ENCODE data around the gene GPR141.

Gene GPR141

DNA sequence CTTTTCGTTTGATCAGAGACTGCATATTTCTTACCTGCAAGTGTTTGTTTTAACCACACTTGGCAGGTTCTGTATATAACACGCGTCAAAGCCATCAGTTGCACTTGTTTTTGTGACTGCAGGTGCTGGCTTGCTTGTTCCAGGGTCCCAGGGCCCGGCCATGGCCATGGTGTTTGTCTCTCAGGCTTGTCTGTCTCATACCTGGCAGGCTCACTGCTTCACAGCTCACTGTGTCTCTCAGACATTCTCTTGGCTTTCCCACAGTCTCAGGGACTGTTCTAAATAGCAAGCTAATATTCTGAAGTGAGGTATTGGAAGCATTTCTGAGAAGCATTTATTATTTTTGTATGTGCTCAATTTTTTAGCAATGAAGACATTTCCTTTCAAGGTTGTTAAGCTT lies 46.9 kb downstream of the GPR141 start:
- DNase-seq (ENCODE audit: extremely low read depth in 1 of 2, low read depth in 1 of 2): no peak

DNA sequence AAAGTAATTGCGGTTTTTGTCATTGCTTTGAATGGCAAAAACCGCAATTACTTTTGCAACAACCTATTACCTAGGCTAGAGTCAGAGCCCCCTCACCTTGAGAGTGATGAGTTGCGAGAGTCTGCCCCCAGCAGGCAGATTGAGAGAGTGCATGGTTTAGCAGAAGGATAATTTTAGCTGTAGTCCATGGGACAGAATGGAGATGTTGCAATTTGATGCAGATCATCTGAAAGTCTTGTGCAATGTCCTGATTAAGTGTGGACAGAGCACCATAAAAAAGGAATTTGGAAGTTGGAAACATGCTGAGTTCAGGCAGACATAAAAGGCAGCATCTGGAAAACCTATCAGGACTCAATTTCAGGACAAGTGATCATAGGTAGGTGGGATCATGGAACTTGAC lies 48.7 kb downstream of the GPR141 start:
- no peak for DNase-seq (ENCODE audit: extremely low read depth in 1 of 2, low read depth in 1 of 2)

DNA sequence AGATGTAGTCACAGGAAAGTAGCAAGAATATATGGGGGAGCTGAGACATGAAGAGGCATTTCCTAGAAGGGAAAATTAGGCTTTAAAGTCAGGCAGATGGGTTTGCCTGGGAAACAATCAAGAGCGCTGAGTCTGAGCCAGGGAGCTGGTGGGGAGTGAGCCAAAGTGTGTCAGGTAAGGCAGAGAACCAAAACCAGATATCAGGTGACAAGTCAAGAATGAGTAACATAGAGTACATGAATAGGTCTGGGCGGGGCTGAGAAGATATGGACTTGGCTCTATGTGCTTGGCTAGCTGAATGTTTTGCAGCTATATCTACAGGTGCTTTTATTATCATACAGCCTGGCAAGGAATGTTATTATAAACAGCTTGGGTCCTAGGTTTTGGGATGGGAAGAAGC lies 49.3 kb downstream of the GPR141 start:
- DNase-seq (ENCODE audit: extremely low read depth in 1 of 2, low read depth in 1 of 2): no peak

DNA sequence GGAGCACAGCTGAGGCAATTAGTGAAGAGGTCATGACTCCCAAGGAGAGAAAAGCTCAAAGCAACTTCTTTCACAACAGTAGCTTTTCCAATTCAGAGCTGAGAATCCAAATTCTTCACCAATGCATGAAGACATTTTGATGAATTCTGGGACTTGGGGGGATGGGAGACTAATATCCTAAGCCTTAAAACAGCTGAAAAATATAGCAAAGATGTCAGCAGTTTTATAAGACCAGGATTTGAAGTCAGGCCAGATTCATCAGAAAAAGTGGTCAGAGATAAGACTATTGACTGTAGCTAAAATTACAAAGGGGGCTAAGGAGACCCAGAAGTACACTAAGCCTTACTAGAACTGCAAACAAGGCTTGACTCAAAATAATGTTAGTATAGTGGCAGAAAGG lies 51.6 kb downstream of the GPR141 start:
- DNase-seq (ENCODE audit: extremely low read depth in 1 of 2, low read depth in 1 of 2): no peak

DNA sequence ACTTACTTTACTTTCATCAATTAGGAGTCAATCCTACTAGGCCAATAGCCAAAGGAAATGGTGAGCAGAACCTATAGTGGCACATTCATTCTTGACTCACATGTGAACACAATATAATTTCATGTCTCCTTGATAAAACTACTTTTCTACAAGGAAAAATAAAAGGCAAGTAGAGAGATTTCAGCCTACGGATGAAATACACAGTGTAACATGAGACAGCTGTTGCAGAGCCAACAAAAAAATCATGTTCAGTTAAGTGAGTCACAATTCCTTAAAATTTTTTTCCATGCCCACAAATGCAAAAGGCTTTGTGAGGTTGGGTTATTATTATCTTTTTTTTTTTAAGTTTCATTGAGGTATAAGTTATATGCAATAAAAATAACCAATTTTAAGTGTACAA lies 54.8 kb downstream of the GPR141 start:
- no peak for DNase-seq (ENCODE audit: extremely low read depth in 1 of 2, low read depth in 1 of 2)

DNA sequence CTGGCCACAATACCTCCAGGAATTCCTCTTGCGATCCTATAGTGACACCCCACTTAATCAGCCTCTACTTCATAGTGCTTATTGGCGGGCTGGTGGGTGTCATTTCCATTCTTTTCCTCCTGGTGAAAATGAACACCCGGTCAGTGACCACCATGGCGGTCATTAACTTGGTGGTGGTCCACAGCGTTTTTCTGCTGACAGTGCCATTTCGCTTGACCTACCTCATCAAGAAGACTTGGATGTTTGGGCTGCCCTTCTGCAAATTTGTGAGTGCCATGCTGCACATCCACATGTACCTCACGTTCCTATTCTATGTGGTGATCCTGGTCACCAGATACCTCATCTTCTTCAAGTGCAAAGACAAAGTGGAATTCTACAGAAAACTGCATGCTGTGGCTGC lies 56.8 kb downstream of the GPR141 start:
- DNase-seq (ENCODE audit: extremely low read depth in 1 of 2, low read depth in 1 of 2): no peak

DNA sequence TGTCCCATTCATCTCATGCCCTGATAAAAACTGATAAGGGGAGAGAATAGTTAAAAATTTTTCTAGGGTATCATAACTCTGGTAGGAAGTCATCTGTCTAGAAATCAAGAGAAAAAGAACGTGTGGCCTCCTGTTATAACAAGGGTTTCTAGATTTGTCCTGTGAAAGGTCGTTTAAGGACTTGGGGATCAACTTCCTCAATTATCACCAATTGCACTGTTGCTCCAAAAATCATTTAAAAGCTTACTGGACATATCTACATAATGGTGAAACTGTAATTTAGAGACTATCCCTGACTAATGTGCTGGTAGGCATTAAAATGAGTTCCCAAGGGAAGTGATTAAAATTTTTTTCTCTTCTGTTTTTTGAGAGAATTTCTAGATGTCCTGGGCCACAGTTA lies 58.2 kb downstream of the GPR141 start:
- no peak for DNase-seq (ENCODE audit: extremely low read depth in 1 of 2, low read depth in 1 of 2)

DNA sequence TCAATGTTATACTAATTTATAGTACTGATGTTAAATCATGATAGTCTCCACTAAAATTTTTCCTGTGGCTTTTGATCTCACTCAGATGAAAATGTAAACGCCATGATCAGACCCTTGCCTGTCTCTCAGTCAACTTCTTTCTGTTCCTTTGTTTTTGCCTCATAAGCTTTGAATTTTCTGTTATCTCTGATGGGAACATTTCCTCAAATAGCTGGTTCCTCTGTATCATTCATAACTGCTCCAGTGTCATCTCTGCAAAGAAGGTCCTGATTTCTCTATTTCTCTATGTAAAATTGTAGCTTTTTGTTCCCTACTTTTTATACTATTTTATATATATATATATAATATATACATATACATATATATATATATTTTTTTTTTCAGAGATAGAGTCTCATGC lies 67.5 kb downstream of the GPR141 start:
- DNase-seq (ENCODE audit: extremely low read depth in 1 of 2, low read depth in 1 of 2): no peak

DNA sequence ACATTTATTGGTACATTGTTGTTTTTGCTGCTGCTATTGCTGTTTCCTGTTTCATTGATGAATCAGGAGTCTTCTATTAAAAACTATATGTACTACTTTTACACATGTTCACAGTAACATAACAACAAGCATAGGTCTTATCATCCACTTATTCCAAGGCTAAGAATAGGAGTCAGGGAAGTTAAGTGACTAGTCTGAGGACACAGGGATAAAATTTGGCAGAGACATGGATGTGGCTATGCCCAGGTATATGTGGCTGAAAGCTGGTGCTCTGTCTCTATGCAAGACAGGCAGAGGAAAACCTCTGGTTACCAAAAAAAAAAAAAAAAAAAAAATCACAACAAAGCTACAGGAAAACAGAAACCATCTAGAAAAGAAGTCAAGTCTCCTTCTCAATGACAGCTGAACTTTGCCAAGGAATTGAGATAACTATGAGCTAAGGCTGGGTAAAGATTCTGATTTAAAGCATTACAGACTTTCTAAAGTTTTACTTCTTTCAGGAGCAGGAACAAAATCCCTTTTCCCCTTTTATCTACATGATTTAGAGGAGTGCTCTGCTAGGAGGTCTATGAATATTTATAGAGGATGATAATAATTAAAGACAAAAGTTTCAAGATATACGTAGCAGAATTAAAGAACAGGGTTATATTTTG lies 70.0 kb downstream of the GPR141 start:
- no peak for DNase-seq (ENCODE audit: extremely low read depth in 1 of 2, low read depth in 1 of 2)

DNA sequence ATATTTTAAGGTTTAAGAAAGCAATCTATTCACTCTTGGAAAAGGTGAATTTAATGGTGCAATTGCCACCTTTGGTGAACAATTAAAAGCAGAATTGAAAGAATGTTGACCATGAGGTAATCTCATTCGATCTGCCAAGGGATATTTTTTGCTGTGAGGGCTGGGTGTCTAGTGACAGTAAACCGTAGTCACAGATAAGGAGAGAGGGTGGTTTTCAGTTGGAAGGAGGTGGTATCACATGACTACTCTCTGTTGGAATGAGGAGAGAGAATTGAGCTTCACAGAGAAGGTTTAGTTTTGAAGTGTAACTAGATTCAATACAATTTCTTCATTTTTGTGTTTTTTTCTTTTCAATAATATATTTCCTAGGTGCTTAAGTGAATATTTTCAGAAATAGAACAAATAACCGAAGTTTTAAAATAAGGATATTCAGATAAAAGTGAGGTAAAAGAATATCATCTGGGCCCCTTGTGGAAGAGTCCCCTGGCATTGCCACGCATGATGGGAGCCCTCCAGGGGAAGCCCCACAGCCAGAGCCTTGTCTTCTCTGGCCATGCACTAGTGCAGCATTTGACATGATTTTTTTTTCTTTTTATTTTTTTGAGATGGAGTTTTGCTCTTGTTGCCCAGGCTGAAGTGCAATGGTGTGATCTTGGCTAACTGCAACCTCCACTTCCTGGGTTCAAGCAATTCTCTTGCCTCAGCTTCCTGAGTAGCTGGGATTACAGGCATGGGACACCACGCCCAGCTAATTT lies 73.4 kb downstream of the GPR141 start:
- DNase-seq (ENCODE audit: extremely low read depth in 1 of 2, low read depth in 1 of 2): no peak

DNA sequence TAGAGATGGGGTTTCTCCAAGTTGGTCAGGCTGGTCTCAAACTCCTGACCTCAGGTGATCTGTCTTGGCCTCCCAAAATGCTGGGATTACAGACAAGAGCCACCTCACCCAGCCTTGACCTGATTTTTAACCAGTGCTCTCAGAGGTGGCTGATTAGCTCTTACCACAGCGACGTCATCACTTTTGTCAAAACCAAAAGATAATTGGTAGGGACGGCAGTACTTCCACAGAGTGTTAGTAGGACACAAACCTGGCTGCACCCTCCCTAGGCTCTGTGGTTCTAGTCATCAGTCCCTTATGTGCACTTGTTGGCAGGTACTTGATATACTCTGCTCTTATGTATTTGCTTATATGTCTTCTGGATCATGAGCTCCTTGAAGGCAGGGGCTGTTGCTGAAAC lies 74.0 kb downstream of the GPR141 start:
- DNase-seq (ENCODE audit: extremely low read depth in 1 of 2, low read depth in 1 of 2): no peak

DNA sequence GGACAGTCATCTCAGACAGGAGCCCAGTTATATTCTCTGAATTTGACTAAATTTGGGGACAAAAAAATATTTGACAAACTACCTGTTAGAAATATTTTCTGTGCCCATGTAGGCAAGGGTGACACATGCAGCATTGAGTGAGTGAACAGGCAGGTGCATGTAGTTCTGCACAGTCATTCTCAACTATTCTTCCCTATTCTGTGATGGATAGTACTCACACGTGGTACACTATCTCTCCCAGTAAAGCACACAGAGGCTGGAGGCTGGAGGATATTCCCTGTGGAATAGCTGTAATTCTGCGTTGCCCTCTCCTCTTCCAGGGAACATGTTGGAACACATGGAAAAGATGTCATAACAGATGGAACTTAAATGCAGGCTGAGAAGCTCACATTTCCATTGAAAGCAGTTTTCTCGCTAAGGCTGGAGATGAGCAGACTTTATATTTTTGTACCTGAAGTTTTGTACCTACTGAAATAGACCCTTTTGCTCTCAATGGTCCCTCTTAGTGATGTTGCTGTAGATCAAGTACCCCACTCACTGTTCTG lies 75.0 kb downstream of the GPR141 start:
- no peak for DNase-seq (ENCODE audit: extremely low read depth in 1 of 2, low read depth in 1 of 2)

DNA sequence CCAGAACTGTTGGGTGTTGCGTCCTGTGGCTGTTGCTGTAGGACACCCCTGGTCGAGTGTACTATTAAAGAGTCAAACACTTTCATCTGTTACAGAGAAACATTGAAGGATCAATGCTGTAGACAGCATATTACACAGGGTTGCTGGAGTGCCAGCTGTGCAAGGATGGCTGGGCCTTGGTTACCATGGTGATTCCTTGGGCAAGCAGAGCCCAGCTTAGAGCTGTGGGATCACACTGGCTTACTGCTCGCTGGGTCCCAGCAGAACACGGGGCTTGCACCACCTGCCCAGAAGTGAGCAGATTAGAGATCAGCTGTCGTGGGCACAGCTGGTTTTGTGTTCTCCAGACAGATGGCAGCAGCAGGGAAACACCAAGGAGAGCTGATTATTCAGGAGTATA lies 76.0 kb downstream of the GPR141 start:
- DNase-seq (ENCODE audit: extremely low read depth in 1 of 2, low read depth in 1 of 2): no peak

DNA sequence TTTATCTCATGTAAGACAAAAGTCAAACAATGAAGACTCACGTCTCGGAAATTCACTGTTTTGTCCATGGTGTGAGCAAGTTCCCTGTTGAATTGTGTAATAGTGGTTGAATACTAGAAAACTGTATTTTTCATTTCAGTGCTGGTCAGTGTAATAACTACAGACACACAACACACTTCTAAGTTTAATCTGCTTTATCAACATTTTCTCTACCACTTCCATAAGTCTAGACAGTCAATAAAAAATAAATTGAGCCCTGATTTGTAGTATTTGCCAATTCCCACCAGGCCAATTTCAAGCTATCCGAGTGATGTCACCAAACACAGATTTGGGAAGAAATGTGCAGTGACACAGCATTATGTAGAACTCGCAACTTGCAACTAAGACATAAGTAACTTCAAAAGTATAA lies 81.9 kb downstream of the GPR141 start:
- no peak for DNase-seq (ENCODE audit: extremely low read depth in 1 of 2, low read depth in 1 of 2)

DNA sequence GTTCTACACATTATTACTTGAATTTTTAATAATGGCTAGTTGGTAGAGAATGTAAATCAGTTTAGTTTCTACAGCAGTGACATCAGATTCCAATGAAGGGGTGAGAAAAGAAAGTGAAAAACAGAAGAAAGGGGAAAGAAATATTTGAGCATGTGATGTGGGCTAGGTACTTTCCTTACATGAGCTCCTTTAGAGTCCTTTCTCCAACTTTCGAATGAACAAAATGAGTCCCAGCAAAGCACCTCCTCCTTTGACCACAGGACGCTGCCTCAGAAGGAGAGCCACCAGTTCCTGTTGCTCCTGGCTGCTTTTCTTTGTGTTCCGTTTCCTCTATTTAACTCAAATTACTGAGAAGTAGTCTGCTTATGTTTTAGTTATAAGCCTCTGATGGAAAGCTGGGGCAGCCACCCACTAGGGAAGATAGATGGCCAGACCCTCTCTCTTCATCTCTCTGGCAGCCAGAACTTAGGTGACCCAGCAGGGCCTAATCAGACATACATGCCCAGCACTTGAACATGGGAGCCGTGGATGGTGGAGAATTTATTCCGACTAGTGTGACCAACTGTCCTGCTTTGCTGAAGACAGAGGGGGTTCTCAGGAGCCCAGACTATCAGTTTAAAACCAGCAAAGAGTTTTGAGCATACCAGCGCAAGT lies 82.4 kb downstream of the GPR141 start:
- no peak for DNase-seq (ENCODE audit: extremely low read depth in 1 of 2, low read depth in 1 of 2)

DNA sequence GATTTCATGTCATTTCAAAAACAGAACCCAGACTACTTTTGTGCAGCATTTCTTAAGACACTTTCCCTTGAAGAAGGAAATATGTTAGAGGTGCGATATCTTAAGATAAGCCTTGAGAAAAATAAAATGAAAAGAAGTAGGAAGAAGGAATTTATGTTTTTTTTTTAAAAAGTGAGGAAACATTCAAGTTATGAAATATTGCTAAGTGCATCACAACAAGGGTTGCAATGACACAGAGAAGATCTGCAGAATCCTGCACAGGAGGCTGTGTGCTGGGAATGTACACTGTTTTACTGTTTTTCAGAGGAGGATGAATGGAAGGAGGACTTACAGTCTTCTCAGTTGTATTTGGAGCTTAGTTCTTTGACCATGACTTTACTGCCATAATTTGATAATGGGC lies 85.0 kb downstream of the GPR141 start:
- DNase-seq (ENCODE audit: extremely low read depth in 1 of 2, low read depth in 1 of 2): no peak

DNA sequence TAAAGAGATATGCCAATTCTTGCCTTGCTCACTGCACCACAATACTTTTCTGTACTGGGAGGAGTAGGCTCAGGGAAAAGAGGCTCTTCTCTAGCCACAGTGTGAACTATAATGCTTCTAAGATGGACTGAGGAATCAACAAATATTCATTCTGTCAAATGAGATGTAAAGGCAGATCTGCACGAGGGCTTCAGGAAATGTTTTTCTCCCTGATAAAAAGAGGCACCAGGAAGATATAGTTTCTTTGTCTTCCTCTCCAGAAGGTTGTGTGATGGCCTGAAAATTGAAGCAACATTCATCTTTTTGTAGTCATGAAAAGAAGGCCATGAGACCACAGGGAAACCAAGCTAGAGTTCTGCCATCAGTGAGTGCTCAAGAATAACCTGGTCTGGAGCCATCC lies 85.7 kb downstream of the GPR141 start:
- DNase-seq (ENCODE audit: extremely low read depth in 1 of 2, low read depth in 1 of 2): no peak

DNA sequence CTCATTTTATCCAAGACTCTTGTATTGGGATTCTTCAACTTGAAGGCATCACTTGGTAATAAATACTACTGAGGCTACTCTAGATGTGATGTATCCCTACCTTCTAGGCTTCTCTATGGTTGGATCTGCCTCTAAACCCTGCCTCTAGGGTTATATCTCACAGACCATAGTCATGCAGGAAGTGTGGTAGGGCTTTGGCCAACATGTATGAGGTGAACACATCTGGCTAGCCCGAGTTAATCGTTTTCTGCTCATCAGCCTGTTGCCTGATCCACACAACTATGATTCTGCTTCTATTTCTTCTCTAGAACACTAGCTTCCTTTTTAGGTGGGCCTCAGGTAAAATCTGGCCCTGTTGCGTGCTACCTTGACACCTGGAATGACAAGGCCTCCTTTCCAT lies 86.2 kb downstream of the GPR141 start:
- no peak for DNase-seq (ENCODE audit: extremely low read depth in 1 of 2, low read depth in 1 of 2)

DNA sequence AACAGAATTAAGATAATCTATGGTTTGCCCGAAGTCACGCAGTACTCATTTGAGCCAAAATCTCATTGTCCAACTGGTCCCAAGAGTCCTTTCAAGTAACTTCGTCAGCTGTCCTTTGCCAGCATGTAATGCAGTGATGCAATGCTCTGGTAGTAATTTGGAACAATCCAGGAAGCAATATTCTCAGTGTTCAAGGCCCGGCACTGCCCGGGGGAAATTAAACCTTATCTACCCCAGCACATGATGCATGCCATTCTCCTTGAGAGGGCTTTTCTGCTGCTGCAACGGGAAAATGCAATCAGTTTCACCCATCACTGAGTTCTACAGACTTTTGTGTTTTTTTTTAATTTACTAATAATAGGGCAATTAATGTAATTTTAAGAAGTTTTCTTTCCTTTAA lies 87.3 kb downstream of the GPR141 start:
- DNase-seq (ENCODE audit: extremely low read depth in 1 of 2, low read depth in 1 of 2): no peak

DNA sequence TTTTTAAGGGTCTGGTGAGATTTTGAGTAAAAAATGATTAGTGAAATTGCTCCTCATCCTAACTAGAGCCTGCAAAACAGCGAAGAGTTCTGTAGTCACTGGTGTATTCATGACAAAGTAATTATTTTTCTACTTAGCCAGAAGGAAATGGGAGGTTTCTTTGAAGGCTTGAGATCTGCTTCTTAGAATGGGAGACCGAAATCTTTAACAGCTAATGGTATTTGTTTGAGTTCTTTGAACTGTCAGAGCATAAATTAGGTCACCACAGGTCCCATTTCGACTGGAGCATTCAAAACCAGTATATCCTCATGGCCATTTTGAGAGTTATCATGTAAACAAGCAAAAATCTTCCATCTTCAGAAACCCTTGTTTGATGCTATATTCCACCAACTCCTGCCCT lies 87.8 kb downstream of the GPR141 start:
- no peak for DNase-seq (ENCODE audit: extremely low read depth in 1 of 2, low read depth in 1 of 2)

DNA sequence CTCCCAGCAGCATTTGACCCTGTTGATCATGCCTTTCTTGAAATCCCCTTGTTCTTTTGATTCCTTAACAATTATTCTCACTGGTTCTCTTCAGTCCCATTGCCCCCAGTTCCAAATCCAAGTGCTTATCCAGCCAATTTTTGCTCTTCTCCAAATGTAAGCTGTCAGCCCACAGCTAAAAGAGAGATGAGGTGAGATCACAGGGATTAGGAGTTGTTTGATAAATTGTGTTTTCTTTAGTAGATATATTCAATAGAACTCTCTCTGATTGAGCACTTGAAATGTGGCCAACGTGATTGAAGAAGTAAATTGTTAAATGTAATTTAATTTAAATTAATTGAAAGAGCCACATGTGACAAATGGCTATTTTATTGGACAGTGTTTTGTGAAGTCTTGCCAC lies 88.2 kb downstream of the GPR141 start:
- DNase-seq (ENCODE audit: extremely low read depth in 1 of 2, low read depth in 1 of 2): no peak

DNA sequence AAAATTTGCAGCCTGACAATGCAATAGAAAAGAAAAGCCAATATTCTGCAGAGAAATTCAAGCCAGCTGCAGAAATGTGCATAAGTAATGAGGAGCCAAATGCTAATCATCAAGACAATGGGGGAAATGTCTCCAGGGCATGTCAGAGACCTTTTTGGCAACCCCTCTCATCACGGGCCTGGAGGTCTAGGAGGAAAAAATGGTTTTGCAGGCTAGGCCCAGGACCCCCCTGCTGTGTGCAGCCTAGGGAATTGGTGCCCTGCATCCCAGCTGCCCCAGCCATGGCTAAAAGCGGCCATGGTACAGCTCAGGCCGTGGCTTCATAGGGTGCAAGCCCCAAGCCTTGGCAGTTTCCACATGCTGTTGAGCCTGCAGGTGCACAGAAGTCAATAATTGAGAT lies 92.4 kb downstream of the GPR141 start:
- no peak for DNase-seq (ENCODE audit: extremely low read depth in 1 of 2, low read depth in 1 of 2)
